Muscle of leg (tissue), 16 donors: ENCODE results near the gene AP1M2. TPM values are rescaled to one million over a fixed set of nuclear protein-coding genes. Genes with fewer than 3 reads are reported as not detected.

ENCODE experiments used
- DNase-seq: peaks from one replicate; pipeline ENCODE4 v3.0.0; 2013
- H3K27ac ChIP-seq: one replicate; pipeline ENCODE4 v1.5.1; 2013; ENCODE audit warnings: mild to moderate bottlenecking, low read length, control low read depth
- H3K27me3 ChIP-seq: one replicate; pipeline ENCODE4 v1.6.1; 2013; ENCODE audit warnings: low read length; ENCODE audit not compliant: control insufficient read depth, insufficient read depth
- H3K36me3 ChIP-seq: one replicate; pipeline ENCODE4 v1.6.1; 2013; ENCODE audit warnings: low read length; ENCODE audit not compliant: control insufficient read depth, insufficient read depth
- H3K4me1 ChIP-seq: one replicate; pipeline ENCODE4 v1.6.1; 2013; ENCODE audit warnings: low read length; ENCODE audit not compliant: control insufficient read depth, insufficient read depth
- H3K4me3 ChIP-seq: one replicate; pipeline ENCODE4 v1.5.1; 2013; ENCODE audit warnings: low read length, control low read depth
- H3K9me3 ChIP-seq: replicated peaks from 2 replicates; pipeline ENCODE4 v1.6.1; 2013; ENCODE audit warnings: low read depth, low read length; ENCODE audit not compliant: control insufficient read depth
- WGBS: methylation state at CpG from one replicate; pipeline ENCODE4 v1.1.5; 2013; ENCODE audit warnings: missing lambda C conversion rate; ENCODE audit not compliant: insufficient coverage; 5-methylcytosine and 5-hydroxymethylcytosine counted together
- long read RNA-seq, 11 donors: transcript quantifications; one replicate each; lab custom pipeline, GENCODE V29; 2026
- polyA plus RNA-seq, 8 donors: library from polyadenylated mRNA; unstranded; fragments of 120-200 nt; gene quantifications; one replicate each; pipeline versions ENCODE4 v1.2.1 to v1.2.3, GENCODE V29; 2013; ENCODE audit warnings: inconsistent platforms in 1 of 8, low replicate concordance in 1 of 8; ENCODE audit not compliant: insufficient read length in 8 of 8, insufficient read depth in 1 of 8
- total RNA-seq: library from RNA; stranded (reverse); fragments of 120-200 nt; gene quantifications from one replicate; pipeline ENCODE4 v1.2.4, GENCODE V29; 2013

Gene AP1M2
- total RNA-seq (0.27 TPM), polyA plus RNA-seq (1 to 10 TPM in 2 of 8 donors, under 1 TPM in 4, not detected in 2; 0.20 to 4.0 (median 0.60) TPM)
- long read RNA-seq, donor 1: 0 reads
- long read RNA-seq, donor 2: 0 reads
- long read RNA-seq, donor 3: 0 reads
- long read RNA-seq, donor 4, partial matches to known transcripts: 88 of 88 reads
- long read RNA-seq, donor 4, other reads (novel, unspliced or antisense): 0 of 88 reads
- long read RNA-seq, donor 5: 0 reads
- long read RNA-seq, donor 6: 0 reads
- long read RNA-seq, donor 7: 0 reads
- long read RNA-seq, donor 8: 0 reads
- long read RNA-seq, donor 9: 0 reads
- long read RNA-seq, donor 10: 0 reads
- long read RNA-seq, donor 11: 0 reads

DNA sequence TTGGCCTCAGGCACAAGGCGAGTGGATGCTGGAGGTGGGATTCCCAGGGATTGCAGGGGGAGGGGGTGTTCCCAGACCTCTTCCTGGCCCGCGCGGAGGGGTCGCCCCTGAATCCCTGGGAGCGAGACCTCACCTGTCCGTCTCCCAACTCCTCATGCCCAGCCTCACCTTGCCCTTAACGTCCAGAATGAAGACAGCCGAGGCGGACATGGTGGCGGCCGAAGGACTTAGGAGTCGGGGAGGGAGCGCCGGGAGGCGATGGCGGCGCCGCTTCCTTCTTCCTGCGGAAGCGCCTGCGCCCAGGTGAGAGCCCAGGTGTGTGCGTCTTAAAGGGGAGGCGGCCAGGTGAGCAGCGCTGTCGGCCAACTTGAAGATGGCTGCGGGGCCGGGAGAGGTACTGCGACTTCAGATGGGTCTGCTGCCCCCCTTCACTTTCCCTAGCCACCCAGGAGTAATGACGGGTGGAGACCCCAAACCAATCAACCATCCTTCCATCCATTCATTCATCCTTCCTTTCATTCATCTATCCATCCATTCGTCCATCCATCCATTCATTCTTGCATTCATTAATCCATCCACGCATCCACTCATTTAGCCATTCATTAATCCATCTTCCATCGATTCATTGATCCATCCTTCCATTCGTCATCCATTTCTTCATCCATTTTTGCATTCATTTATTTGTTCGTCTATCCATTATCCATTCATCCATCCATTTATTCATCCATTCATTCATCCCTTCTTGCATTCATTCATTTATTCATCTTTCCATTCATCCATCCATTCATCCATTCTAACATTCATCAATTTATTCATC lies at the start of gene AP1M2:
AP1M2 (minus strand) TSS at position 291 of the 817 bp plus-strand sequence; CDS start at position 210, 81 bp downstream.
- Histone ChIP-seq H3K4me3 (no peak within 1 kb of the TSS), H3K36me3 (no peaks in the 10 kb centered on the region), H3K9me3 (no peaks in the 10 kb centered on the region), H3K27ac (no peak within 1 kb of the TSS), H3K4me1 (no peaks in the 10 kb centered on the region), H3K27me3 (peaks cover 32% of the 10 kb centered on the region)
- no peak for DNase-seq
- WGBS: 25% methylated on average over 20 of the region's 35 CpGs

GRCh38 chr19:10636304-10636972 lies 49.3 kb upstream of the AP1M2 start:
- Histone ChIP-seq H3K27ac (no peak overlapping the region), H3K4me1 (no peaks in the 10 kb centered on the region), H3K36me3 (peaks cover 73% of the 10 kb centered on the region), H3K4me3 (no peak overlapping the region), H3K9me3 (no peaks in the 10 kb centered on the region), H3K27me3 (no peaks in the 10 kb centered on the region)
- WGBS: 91% methylated on average over 37 of the region's 37 CpGs
- no peak for DNase-seq

DNA sequence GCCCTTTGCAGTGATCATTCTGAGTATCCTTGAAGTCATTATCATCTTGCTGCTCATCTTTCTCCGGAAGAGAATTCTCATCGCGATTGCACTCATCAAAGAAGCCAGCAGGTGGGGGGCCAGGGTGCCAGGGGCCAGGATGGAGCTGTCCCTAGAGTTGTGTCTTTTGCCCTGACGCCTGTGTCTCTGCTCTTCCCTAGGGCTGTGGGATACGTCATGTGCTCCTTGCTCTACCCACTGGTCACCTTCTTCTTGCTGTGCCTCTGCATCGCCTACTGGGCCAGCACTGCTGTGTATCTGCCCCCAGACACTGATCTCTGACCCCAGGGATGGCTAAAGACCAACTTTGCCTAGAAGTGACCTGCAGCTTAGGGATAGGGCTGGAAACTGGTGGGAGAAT lies 47.9 kb upstream of the AP1M2 start:
- Histone ChIP-seq H3K27ac (no peak overlapping the region), H3K9me3 (no peaks in the 10 kb centered on the region), H3K27me3 (no peaks in the 10 kb centered on the region), H3K36me3 (peaks cover 72% of the 10 kb centered on the region), H3K4me3 (no peak overlapping the region), H3K4me1 (no peaks in the 10 kb centered on the region)
- DNase-seq: no peak
- 92% methylated on average over 4 of the region's 6 CpGs for WGBS

- H3K9me3 ChIP-seq: no peaks in the 10 kb centered on the region
- peaks cover 73% of the 10 kb centered on the region for H3K36me3 ChIP-seq
- H3K4me3 ChIP-seq: no peak overlapping the region
- no peaks in the 10 kb centered on the region for H3K4me1 ChIP-seq
- no peaks in the 10 kb centered on the region for H3K27me3 ChIP-seq
- 94% methylated on average over 7 of the region's 7 CpGs for WGBS
- H3K27ac ChIP-seq: no peak overlapping the region
- DNase-seq: no peak
These were observed 47.3 kb upstream of the AP1M2 start for GRCh38 chr19:10634430-10634829.

- H3K9me3 ChIP-seq: no peaks in the 10 kb centered on the region
- H3K36me3 ChIP-seq: peaks cover 64% of the 10 kb centered on the region
- DNase-seq: no peak
- no peaks in the 10 kb centered on the region for H3K27me3 ChIP-seq
- no peak overlapping the region for H3K27ac ChIP-seq
- no peak overlapping the region for H3K4me3 ChIP-seq
- no peaks in the 10 kb centered on the region for H3K4me1 ChIP-seq
- no CpG with 5 or more reads among the region's 14 CpGs for WGBS
These were observed 44.8 kb upstream of the AP1M2 start for GRCh38 chr19:10631874-10632273.

DNA sequence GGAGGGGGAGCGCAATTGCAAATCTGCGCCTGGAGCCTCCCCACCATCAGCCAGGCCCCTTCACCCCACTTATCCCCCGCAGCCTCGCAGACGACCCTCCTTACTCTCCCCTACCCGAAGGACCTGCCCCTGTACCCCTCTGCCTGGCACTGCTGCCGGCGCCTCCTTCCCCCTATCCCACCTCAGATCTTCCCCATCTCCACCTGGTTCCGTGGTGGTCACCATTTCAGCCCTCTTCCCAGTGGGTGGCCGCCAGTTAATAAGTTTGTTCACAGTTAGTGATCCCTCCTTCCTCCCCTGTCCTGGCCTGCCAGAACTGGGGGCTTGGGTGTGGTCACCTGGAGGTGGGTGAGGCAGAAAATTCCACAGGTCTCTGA lies 38.6 kb upstream of the AP1M2 start:
- DNase-seq: no peak
- peak overlapping the region; percentile 79 for H3K4me3 ChIP-seq
- H3K27me3 ChIP-seq: no peaks in the 10 kb centered on the region
- WGBS: 23% methylated on average over 8 of the region's 10 CpGs
- peaks cover 21% of the 10 kb centered on the region for H3K4me1 ChIP-seq
- H3K27ac ChIP-seq: peak overlapping the region; percentile 85
- H3K36me3 ChIP-seq: peaks cover 21% of the 10 kb centered on the region
- no peaks in the 10 kb centered on the region for H3K9me3 ChIP-seq

- H3K36me3 ChIP-seq: peaks cover 17% of the 10 kb centered on the region
- peak; percentile 93 for DNase-seq
- peak within 1 kb of the TSS; percentile 79 for H3K4me3 ChIP-seq
- 4% methylated on average over 51 of the region's 53 CpGs for WGBS
- no peaks in the 10 kb centered on the region for H3K9me3 ChIP-seq
- no peaks in the 10 kb centered on the region for H3K27me3 ChIP-seq
- peak within 1 kb of the TSS; percentile 86 for H3K27ac ChIP-seq
- peaks cover 21% of the 10 kb centered on the region for H3K4me1 ChIP-seq
These were observed 38.1 kb upstream of the AP1M2 start, which contains the start of gene SLC44A2 for GRCh38 chr19:10625003-10625761. TSS of gene SLC44A2 (plus strand) at chr19:10625553. CDS start at chr19:10625634, 81 bp downstream.

DNA sequence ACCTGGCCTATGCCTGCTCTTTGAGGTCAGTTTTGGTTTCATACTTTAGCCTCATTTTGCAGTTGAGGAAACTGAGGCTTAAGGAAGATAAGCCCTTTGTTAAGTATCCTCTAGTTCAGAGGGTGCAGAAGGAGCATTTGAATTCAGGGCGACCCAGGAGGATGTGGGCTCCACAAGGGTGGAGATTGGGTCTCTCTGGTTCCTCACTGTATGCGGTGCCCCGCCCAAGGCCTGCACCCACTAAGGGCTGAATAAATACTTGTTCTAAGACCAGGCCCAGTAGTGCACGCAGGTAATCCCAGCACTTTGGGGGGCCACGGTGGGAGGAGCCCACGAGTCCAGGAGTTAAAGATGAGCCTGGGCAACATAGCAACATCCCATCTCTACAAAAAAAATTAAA lies 37.5 kb upstream of the AP1M2 start:
- 83% methylated on average over 4 of the region's 6 CpGs for WGBS
- Histone ChIP-seq H3K4me3 (no peak overlapping the region), H3K4me1 (peaks cover 21% of the 10 kb centered on the region), H3K27ac (peak overlapping the region; percentile 86), H3K36me3 (peaks cover 14% of the 10 kb centered on the region), H3K27me3 (no peaks in the 10 kb centered on the region), H3K9me3 (no peaks in the 10 kb centered on the region)
- no peak for DNase-seq

DNA sequence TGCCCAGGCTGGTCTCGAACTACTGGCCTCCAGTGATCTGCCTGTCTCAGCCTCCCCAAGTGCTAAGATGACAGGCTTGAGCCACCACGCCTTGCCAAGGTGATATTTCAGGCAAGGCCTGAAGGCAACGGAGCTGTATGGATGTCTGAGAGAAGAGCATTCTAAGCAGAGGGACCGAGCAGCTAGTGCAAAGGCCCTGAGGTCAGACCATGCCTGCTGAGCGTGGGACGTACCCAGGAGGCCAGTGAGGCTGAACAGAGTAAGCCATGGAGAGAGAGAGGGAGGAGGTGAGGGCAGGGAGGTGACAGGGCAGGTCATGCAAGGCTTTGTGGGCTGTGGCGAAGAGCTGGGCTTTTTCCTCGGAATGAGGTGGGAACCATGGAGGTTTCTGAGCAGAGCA lies 34.9 kb upstream of the AP1M2 start:
- H3K9me3 ChIP-seq: no peaks in the 10 kb centered on the region
- H3K27ac ChIP-seq: no peak overlapping the region
- no peak overlapping the region for H3K4me3 ChIP-seq
- DNase-seq: no peak
- 95% methylated on average over 8 of the region's 8 CpGs for WGBS
- H3K36me3 ChIP-seq: no peaks in the 10 kb centered on the region
- no peaks in the 10 kb centered on the region for H3K27me3 ChIP-seq
- H3K4me1 ChIP-seq: peaks cover 21% of the 10 kb centered on the region
